Measurements from ENCODE around the gene ZDHHC11B. TPM values are rescaled to one million over a fixed set of nuclear protein-coding genes. Genes with fewer than 3 reads are reported as not detected.
"Not testable (repeated sequence)": the region's sequence is repeated elsewhere in the genome, so short reads cannot be mapped to it uniquely, and the experiment has no call there.

The ZDHHC11B gene
- total and polyA plus RNA-seq, 2 experiments from 2014 or later, result 4.2 to 4.4 TPM

GRCh38 chr5:757931-758697, 26.4 kb downstream of the ZDHHC11B start:
- Histone ChIP-seq H3K9me3 (ENCODE audit: low read depth) (no peaks in the 10 kb centered on the region), H3K27me3 (no peaks in the 10 kb centered on the region), H3K27ac (no peak overlapping the region), H3K36me3 (no peaks in the 10 kb centered on the region), H3K4me3 (no peak overlapping the region), H3K4me1 (ENCODE audit: low read depth) (no peaks in the 10 kb centered on the region)
- TF ChIP-seq, protein P1, sequence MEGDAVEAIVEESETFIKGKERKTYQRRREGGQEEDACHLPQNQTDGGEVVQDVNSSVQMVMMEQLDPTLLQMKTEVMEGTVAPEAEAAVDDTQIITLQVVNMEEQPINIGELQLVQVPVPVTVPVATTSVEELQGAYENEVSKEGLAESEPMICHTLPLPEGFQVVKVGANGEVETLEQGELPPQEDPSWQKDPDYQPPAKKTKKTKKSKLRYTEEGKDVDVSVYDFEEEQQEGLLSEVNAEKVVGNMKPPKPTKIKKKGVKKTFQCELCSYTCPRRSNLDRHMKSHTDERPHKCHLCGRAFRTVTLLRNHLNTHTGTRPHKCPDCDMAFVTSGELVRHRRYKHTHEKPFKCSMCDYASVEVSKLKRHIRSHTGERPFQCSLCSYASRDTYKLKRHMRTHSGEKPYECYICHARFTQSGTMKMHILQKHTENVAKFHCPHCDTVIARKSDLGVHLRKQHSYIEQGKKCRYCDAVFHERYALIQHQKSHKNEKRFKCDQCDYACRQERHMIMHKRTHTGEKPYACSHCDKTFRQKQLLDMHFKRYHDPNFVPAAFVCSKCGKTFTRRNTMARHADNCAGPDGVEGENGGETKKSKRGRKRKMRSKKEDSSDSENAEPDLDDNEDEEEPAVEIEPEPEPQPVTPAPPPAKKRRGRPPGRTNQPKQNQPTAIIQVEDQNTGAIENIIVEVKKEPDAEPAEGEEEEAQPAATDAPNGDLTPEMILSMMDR (IDR thresholded peaks at IDR 0.05; ENCODE audit: low read depth, low read length), result no peak
- peak in 1 of 2 donors; percentile 20 for DNase-seq (ENCODE audit: low read depth in 1 of 2, low spot score in 1 of 2)

DNA sequence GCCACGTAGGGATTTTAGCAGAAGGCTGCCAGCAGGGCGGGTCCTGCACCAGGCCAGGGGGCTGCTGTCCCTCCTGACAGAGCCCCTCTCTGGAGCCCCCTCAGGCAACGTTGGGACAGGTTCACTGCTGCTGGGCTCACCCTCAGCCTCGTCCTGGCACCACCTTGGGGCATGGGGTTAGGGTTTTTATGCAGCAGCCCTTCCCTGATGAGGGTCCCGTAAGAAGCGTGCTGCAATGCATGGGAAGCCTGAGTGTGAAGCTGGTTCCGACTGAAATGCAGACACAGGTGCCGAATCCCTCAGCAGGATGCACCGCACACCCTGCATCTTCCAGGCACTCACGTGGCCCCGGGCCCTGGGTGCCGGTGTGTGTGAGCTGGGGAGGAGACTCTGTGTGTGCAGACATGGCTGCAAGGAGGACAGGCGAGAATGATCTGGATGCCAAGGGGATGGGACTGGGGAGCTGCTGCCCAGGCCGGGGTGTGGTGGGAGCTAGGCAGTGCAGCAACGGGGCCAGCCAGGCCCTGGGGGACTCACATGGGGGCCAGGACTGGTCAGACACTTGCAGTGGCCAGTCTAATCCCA, 27.1 kb downstream of the ZDHHC11B start:
- Histone ChIP-seq H3K9me3 (ENCODE audit: low read depth) (no peaks in the 10 kb centered on the region), H3K4me1 (ENCODE audit: low read depth) (no peaks in the 10 kb centered on the region), H3K4me3 (no peak overlapping the region), H3K27me3 (no peaks in the 10 kb centered on the region), H3K36me3 (no peaks in the 10 kb centered on the region), H3K27ac (no peak overlapping the region)
- TF ChIP-seq, protein P1 (IDR thresholded peaks at IDR 0.05; ENCODE audit: low read depth, low read length), result no peak
- no peak for DNase-seq (ENCODE audit: low read depth in 1 of 2, low spot score in 1 of 2)

DNA sequence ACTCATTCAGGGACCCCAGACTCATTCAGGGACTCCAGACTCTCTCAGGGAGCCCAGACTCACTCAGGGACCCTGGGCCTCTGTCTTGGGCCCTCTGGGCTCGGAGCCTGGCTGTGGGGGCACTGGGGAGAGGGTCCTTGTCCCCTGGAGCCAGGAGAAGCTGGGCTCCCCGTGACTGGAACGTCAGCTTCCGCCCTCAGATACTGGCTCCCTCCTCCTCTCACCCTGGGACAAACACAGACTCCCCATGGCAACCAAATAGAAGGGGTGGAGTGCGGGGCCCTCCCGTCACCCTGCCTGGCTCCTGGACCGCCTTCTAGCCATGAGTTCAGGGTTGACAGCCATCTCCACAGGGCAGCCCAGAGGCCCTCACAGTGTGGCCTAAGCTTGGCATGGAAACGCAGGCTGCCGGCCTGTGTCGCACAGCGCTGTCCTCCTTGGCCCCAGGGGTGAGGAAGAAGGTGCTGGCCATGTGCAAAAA, 27.6 kb downstream of the ZDHHC11B start:
- H3K9me3 ChIP-seq (ENCODE audit: low read depth), result no peaks in the 10 kb centered on the region
- no peaks in the 10 kb centered on the region for H3K36me3 ChIP-seq
- H3K27ac ChIP-seq, result no peak overlapping the region
- TF ChIP-seq, protein P1 (IDR thresholded peaks at IDR 0.05; ENCODE audit: low read depth, low read length), result no peak
- peak in 1 of 2 donors; percentile 10 for DNase-seq (ENCODE audit: low read depth in 1 of 2, low spot score in 1 of 2)
- no peaks in the 10 kb centered on the region for H3K4me1 ChIP-seq (ENCODE audit: low read depth)
- no peaks in the 10 kb centered on the region for H3K27me3 ChIP-seq
- H3K4me3 ChIP-seq, result no peak overlapping the region

DNA sequence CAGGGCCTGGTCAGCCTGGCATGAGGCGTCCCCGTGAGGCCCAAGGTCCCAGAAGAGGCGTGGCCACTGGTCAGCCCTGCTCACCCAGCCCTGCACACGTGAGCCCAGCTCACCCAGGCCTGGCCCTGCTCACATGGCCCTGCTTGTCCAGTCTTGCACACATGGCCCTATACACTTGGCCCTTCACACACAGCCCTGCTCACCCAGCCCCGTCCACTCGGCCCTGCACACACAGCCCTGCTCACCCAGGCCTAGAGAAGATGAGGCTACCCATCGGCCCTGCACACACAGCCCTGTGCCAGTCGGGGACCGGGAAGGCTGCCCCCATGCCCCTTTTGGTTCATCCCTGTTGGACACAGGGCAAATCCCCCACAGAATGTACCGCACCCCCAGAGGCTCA, 28.4 kb downstream of the ZDHHC11B start:
- DNase-seq (ENCODE audit: low read depth in 1 of 2, low spot score in 1 of 2), result no peak
- TF ChIP-seq, protein P1 (IDR thresholded peaks at IDR 0.05; ENCODE audit: low read depth, low read length), result no peak
- no peaks in the 10 kb centered on the region for H3K9me3 ChIP-seq (ENCODE audit: low read depth)
- H3K27me3 ChIP-seq, result no peaks in the 10 kb centered on the region
- no peak overlapping the region for H3K27ac ChIP-seq
- H3K36me3 ChIP-seq, result no peaks in the 10 kb centered on the region
- no peaks in the 10 kb centered on the region for H3K4me1 ChIP-seq (ENCODE audit: low read depth)
- no peak overlapping the region for H3K4me3 ChIP-seq

- not testable (repeated sequence) for DNase-seq (ENCODE audit: low read depth in 1 of 2, low spot score in 1 of 2); H3K27me3 ChIP-seq; H3K27ac ChIP-seq; H3K9me3 ChIP-seq (ENCODE audit: low read depth); H3K36me3 ChIP-seq; H3K4me1 ChIP-seq (ENCODE audit: low read depth); H3K4me3 ChIP-seq
These were observed 30.3 kb downstream of the ZDHHC11B start for GRCh38 chr5:754143-754632.

DNA sequence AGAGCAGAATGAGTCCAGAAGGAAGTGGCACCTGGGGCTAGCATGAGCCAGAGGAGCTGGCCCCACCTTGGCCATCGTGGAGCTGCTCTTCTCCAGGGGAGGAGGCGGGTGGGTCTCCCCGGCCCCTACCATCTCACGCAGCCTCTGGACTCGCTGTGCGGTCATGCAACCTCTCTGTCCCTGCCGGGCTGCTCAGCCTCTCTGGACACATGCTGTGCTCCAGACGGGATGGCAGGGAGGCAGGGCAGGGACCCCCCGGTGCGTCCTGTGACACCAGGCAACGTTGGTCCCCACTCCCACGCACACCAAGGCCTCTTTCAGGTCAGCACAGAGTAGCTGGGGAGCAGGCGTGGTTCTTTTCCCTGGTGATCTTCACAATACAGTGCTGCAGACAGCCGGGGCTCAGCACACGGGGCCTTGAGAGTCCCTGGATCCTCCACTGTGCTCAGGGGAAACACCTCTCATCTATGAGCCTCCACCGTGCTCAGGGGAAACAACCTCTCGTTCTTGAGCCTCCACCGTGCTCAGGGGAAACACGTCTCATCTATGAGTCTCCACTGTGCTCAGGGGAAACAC, 30.9 kb downstream of the ZDHHC11B start:
- H3K27me3 ChIP-seq; H3K27ac ChIP-seq; DNase-seq (ENCODE audit: low read depth in 1 of 2, low spot score in 1 of 2); H3K4me3 ChIP-seq; H3K9me3 ChIP-seq (ENCODE audit: low read depth); H3K4me1 ChIP-seq (ENCODE audit: low read depth); H3K36me3 ChIP-seq: not testable (repeated sequence)

- not testable (repeated sequence) for H3K4me1 ChIP-seq (ENCODE audit: low read depth); H3K27ac ChIP-seq; H3K27me3 ChIP-seq; DNase-seq (ENCODE audit: low read depth in 1 of 2, low spot score in 1 of 2); H3K36me3 ChIP-seq; H3K4me3 ChIP-seq; H3K9me3 ChIP-seq (ENCODE audit: low read depth)
These were observed 31.9 kb downstream of the ZDHHC11B start for GRCh38 chr5:752532-753115.

DNA sequence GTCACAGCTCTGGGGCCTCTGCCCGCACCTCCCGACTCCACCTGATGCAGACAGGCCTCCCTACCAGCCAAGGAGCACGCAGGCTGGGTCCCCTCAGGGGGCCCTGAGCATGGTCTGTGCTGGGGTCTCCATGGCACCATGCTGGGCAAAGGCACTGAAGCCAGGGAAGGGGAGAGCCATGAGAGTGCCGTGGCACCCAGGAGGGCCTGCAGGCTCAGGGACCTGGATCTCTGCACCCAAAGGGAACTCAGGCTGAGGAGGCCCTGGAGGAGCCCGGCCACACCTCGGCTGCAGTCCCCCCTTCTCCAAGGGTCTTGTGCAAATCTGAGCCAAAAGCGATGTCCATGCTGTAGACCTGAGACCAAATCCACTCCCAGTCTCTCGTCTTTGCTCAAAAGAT, 32.5 kb downstream of the ZDHHC11B start:
- not testable (repeated sequence) for H3K36me3 ChIP-seq; H3K4me1 ChIP-seq (ENCODE audit: low read depth); H3K27ac ChIP-seq; H3K27me3 ChIP-seq; H3K9me3 ChIP-seq (ENCODE audit: low read depth); H3K4me3 ChIP-seq; DNase-seq (ENCODE audit: low read depth in 1 of 2, low spot score in 1 of 2)
